Pancreas (tissue), 10 donors: Measurements from ENCODE around the gene RTKN2. TPM values are rescaled to one million over a fixed set of nuclear protein-coding genes. Genes with fewer than 3 reads are reported as not detected.

ENCODE experiments used
- ATAC-seq, 4 donors: fragments of 200-7000 bp; cut with Tn5 transposase; one replicate each; pipeline versions ENCODE4 v1.8.0 to v1.9.1; 2020; ENCODE audit warnings: mild to moderate bottlenecking in 4 of 4, moderate library complexity in 4 of 4
- DNase-seq, 6 donors: peaks; one replicate each; pipeline ENCODE4 v3.0.0-alpha.2; 2020
- FAIRE-seq: peaks from 2 replicates; lab custom pipeline; 2012; peaks lifted over from hg19 to GRCh38; lab: Jason Lieb, UNC
- H3K27ac ChIP-seq, 4 donors: fragments of 200-600 bp; sonication (generic); 1 replicate in 3 of 4; 2 replicates in 1 of 4; pipeline versions ENCODE4 v1.5.0 to v1.8.0; 2020
- H3K27me3 ChIP-seq, 4 donors: fragments of 200-600 bp; one replicate each; pipeline ENCODE4 v1.8.0; 2021
- H3K36me3 ChIP-seq, 3 donors: fragments of 200-600 bp; sonication (generic) in 1 of 3; one replicate each; pipeline versions ENCODE4 v1.5.0 to v1.8.0; 2020 to 2021
- H3K4me1 ChIP-seq, 3 donors: fragments of 200-600 bp; one replicate each; pipeline ENCODE4 v1.8.0; 2021
- H3K4me3 ChIP-seq, 4 donors: fragments of 200-600 bp; sonication (generic) in 2 of 4; one replicate each; pipeline versions ENCODE4 v1.5.0 to v1.8.0; 2020 to 2021
- H3K9me3 ChIP-seq, 4 donors: fragments of 200-600 bp; one replicate each; pipeline ENCODE4 v1.8.0; 2021
- CTCF ChIP-seq, 4 donors: fragments of 200-600 bp; sonication (generic) in 3 of 4; IDR thresholded peaks; one replicate each; pipeline versions ENCODE4 v1.5.0 to v1.8.0; 2021; ENCODE audit warnings: antibody characterized with exemption in 4 of 4
- WGBS, 2 donors: extraction: QIAGEN DNeasy Blood & Tissue Kit; methylation state at CpG; one replicate each; pipeline ENCODE4 v1.1.7; 2013; 5-methylcytosine and 5-hydroxymethylcytosine counted together
- intact Hi-C, 3 donors: fragments of 100-400 bp; cut with DNase I; formaldehyde crosslinking; loops; one replicate each; pipeline versions ENCODE4 v1.11.1 to v1.14.2; 2022
- polyA plus RNA-seq, 2 donors: library from polyadenylated mRNA; stranded (reverse); fragments of 200-250 nt; gene quantifications; one replicate each; pipeline ENCODE4 v1.2.3, GENCODE V29; 2013
- total RNA-seq, 6 donors: library from RNA; stranded (reverse); fragmentation: NEBNext Ultra II Directional in 4 of 6; extraction: Animal tissue kit (Norgen Biotek cat#: 25700) in 4 of 6; gene quantifications; one replicate each; pipeline versions ENCODE4 v1.2.1 to v1.2.4, GENCODE V29; 2021 to 2023
- donor health status: healthy with polysubstance abuse.
- donor health status: DM: no; HTN: no; CAD: no; lungs with moderate emphysema.
- donor health status: DM: no; HTN: no; CAD: no.
- donor health status: control.
- donor health status: control.
- donor health status: Bipolar disorder and iron deficiency.
- donor health status: DM: yes; HTN: yes; CAD: no.
- donor health status: DM: no; HTN: no; CAD: no.
- donor health status: DM: no; HTN: no; CAD: no.
- donor health status: DM: yes; HTN: yes; CAD: no.

Gene RTKN2
- total and polyA plus RNA-seq, 8 donors, result 0.04 to 0.31 (median 0.16) TPM; not detected in 1

GRCh38 chr10:62253704-62254103 is 14.9 kb downstream of the RTKN2 start:
- Histone ChIP-seq H3K4me1 (no peaks in the 10 kb centered on the region), H3K36me3 (no peaks in the 10 kb centered on the region), H3K9me3 (no peaks in the 10 kb centered on the region), H3K4me3 (no peak overlapping the region), H3K27me3 (no peaks in the 10 kb centered on the region), H3K27ac (no peak overlapping the region)
- FAIRE-seq (no peak), ATAC-seq (no peak), DNase-seq (no peak)
- no peak for TF ChIP-seq CTCF (IDR thresholded peaks at IDR 0.05)
- intact Hi-C loops, result loop anchor here in 2 of 3 donors (5.0 to 10.0 kb wide), 2 partner anchors 216 to 359 kb away; no protein-coding TSS in a partner anchor
- WGBS, 2 donors, result 90 to 91% methylated on average over 1 of the region's 1 CpG

- ATAC-seq, result no peak
- intact Hi-C loops, result loop anchor here in 2 of 3 donors (5.0 to 10.0 kb wide), 2 partner anchors 215 to 357 kb away; no protein-coding TSS in a partner anchor
- Histone ChIP-seq H3K36me3 (no peaks in the 10 kb centered on the region), H3K4me1 (no peaks in the 10 kb centered on the region), H3K9me3 (no peaks in the 10 kb centered on the region), H3K4me3 (no peak overlapping the region), H3K27me3 (no peaks in the 10 kb centered on the region), H3K27ac (no peak overlapping the region)
- 92 to 97% methylated on average over 1 of the region's 1 CpG for WGBS, 2 donors
- no peak for TF ChIP-seq CTCF (IDR thresholded peaks at IDR 0.05)
- DNase-seq, result no peak
- FAIRE-seq, result no peak
Measured at GRCh38 chr10:62252051-62252450, 16.6 kb downstream of the RTKN2 start.

- intact Hi-C loops, result loop anchor here in 2 of 3 donors (5.0 to 10.0 kb wide), 2 partner anchors 213 to 356 kb away; no protein-coding TSS in a partner anchor
- H3K9me3 ChIP-seq, result no peaks in the 10 kb centered on the region
- no peaks in the 10 kb centered on the region for H3K36me3 ChIP-seq
- H3K4me1 ChIP-seq, result no peaks in the 10 kb centered on the region
- no peak overlapping the region for H3K27ac ChIP-seq
- H3K27me3 ChIP-seq, result no peaks in the 10 kb centered on the region
- 91 to 94% methylated on average over 5 of the region's 5 CpGs for WGBS, 2 donors
- DNase-seq, result no peak
- no peak for TF ChIP-seq CTCF (IDR thresholded peaks at IDR 0.05)
- no peak for FAIRE-seq
- H3K4me3 ChIP-seq, result no peak overlapping the region
- ATAC-seq, result no peak
Measured at GRCh38 chr10:62250594-62251198, 17.9 kb downstream of the RTKN2 start.

- H3K36me3 ChIP-seq, result no peaks in the 10 kb centered on the region
- H3K4me1 ChIP-seq, result no peaks in the 10 kb centered on the region
- 86 to 92% methylated on average over 3 of the region's 3 CpGs for WGBS, 2 donors
- intact Hi-C loops, result loop anchor here in 2 of 3 donors (5.0 to 10.0 kb wide), 2 partner anchors 213 to 355 kb away; no protein-coding TSS in a partner anchor
- H3K9me3 ChIP-seq, result no peaks in the 10 kb centered on the region
- DNase-seq (no peak), FAIRE-seq (no peak), ATAC-seq (no peak)
- TF ChIP-seq CTCF (IDR thresholded peaks at IDR 0.05), result no peak
- H3K27me3 ChIP-seq, result no peaks in the 10 kb centered on the region
- H3K27ac ChIP-seq, result no peak overlapping the region
- no peak overlapping the region for H3K4me3 ChIP-seq
Measured at GRCh38 chr10:62249957-62250356, 18.7 kb downstream of the RTKN2 start.

- 64 to 74% methylated on average over 1 of the region's 1 CpG for WGBS, 2 donors
- DNase-seq, result no peak
Measured at GRCh38 chr10:62248465-62248864, 20.2 kb downstream of the RTKN2 start.

More at GRCh38 chr10:62248465-62248864, 20.2 kb downstream of the RTKN2 start:
- FAIRE-seq (no peak), ATAC-seq (no peak)
- no peaks in the 10 kb centered on the region for H3K27me3 ChIP-seq
- no peaks in the 10 kb centered on the region for H3K9me3 ChIP-seq
- no peaks in the 10 kb centered on the region for H3K4me1 ChIP-seq
- TF ChIP-seq CTCF (IDR thresholded peaks at IDR 0.05), result no peak
- H3K36me3 ChIP-seq, result no peaks in the 10 kb centered on the region
- H3K27ac ChIP-seq, result no peak overlapping the region
- no peak overlapping the region for H3K4me3 ChIP-seq
- intact Hi-C loops, result no loop called here
